Cardiac muscle cell (in vitro differentiated cells and primary cell): ENCODE data around the gene ANO6. TPM values are rescaled to one million over a fixed set of nuclear protein-coding genes. Genes with fewer than 3 reads are reported as not detected.

Source experiments
- DNase-seq, 2 donors: peaks; one replicate each; pipeline versions ENCODE4 v3.0.0 to v3.0.0-alpha.2; 2010 to 2017; ENCODE audit warnings: low read depth in 1 of 2, low spot score in 1 of 2
- H3K27ac ChIP-seq: fragments of 200-600 bp; sonication (generic); 2 replicates; pipeline ENCODE4 v1.5.1; 2016
- H3K27me3 ChIP-seq: fragments of 200-600 bp; sonication (generic); 2 replicates; pipeline ENCODE4 v1.6.0; 2016; ENCODE audit warnings: control low read depth
- H3K36me3 ChIP-seq: fragments of 200-600 bp; sonication (generic); 2 replicates; pipeline ENCODE4 v1.5.1; 2016; ENCODE audit warnings: control low read depth
- H3K4me1 ChIP-seq: fragments of 200-600 bp; sonication (generic); 2 replicates; pipeline ENCODE4 v1.8.1; 2017; ENCODE audit warnings: low read depth, mild to moderate bottlenecking, mixed run types
- H3K4me3 ChIP-seq: fragments of 200-600 bp; sonication (generic); 2 replicates; pipeline ENCODE4 v1.5.1; 2016; ENCODE audit warnings: mild to moderate bottlenecking
- H3K9me3 ChIP-seq: fragments of 200-600 bp; sonication (generic); 2 replicates; pipeline ENCODE4 v1.5.1; 2017; ENCODE audit warnings: low read depth, mild to moderate bottlenecking, control low read depth
- CTCF ChIP-seq: IDR thresholded peaks from 2 replicates; pipeline ENCODE4 v1.5.1; 2012; ENCODE audit warnings: low read depth, mild to moderate bottlenecking, low read length
- polyA plus RNA-seq: library from polyadenylated mRNA; unstranded; fragments of >200 nt; fragmentation: Nextera tagmentation; extraction: Ambion mirVana; gene quantifications from 2 replicates; pipeline ENCODE4 v1.2.1, GENCODE V29; 2016
- total RNA-seq: library from RNA; depleted of rRNA; stranded (reverse); fragments of >200 nt; gene quantifications from 2 replicates; pipeline ENCODE4 v1.2.3, GENCODE V29; 2016

Gene ANO6
- total and polyA plus RNA-seq, 2 experiments from 2014 or later, result 36.0 to 50.8 TPM

GRCh38 chr12:45343269-45344051, 127.6 kb downstream of the ANO6 start:
- peak overlapping the region; percentile 26 for H3K27ac ChIP-seq
- peak in 1 of 2 donors; percentile 34 for DNase-seq
- no peak for TF ChIP-seq CTCF
- peaks cover 20% of the 10 kb centered on the region for H3K4me1 ChIP-seq
- H3K4me3 ChIP-seq, result no peak overlapping the region
- H3K36me3 ChIP-seq, result peaks cover 9% of the 10 kb centered on the region
- no peaks in the 10 kb centered on the region for H3K9me3 ChIP-seq
- H3K27me3 ChIP-seq, result no peaks in the 10 kb centered on the region

- Histone ChIP-seq H3K4me3 (no peak overlapping the region), H3K27me3 (no peaks in the 10 kb centered on the region), H3K9me3 (no peaks in the 10 kb centered on the region), H3K36me3 (peaks cover 26% of the 10 kb centered on the region), H3K27ac (no peak overlapping the region), H3K4me1 (no peaks in the 10 kb centered on the region)
- DNase-seq, result no peak
- no peak for TF ChIP-seq CTCF
Measured at GRCh38 chr12:45348311-45348710, 132.4 kb downstream of the ANO6 start.

- Histone ChIP-seq H3K9me3 (no peaks in the 10 kb centered on the region), H3K4me1 (no peaks in the 10 kb centered on the region), H3K4me3 (no peak overlapping the region), H3K27ac (no peak overlapping the region), H3K27me3 (no peaks in the 10 kb centered on the region), H3K36me3 (peaks cover 26% of the 10 kb centered on the region)
- no peak for TF ChIP-seq CTCF
- DNase-seq, result no peak
Measured at GRCh38 chr12:45348986-45349385, 133.1 kb downstream of the ANO6 start.

GRCh38 chr12:45349916-45350315, 134.0 kb downstream of the ANO6 start:
- Histone ChIP-seq H3K36me3 (peaks cover 26% of the 10 kb centered on the region), H3K4me1 (no peaks in the 10 kb centered on the region), H3K9me3 (no peaks in the 10 kb centered on the region), H3K4me3 (no peak overlapping the region), H3K27ac (no peak overlapping the region), H3K27me3 (no peaks in the 10 kb centered on the region)
- no peak for DNase-seq
- no peak for TF ChIP-seq CTCF

- Histone ChIP-seq H3K27ac (no peak overlapping the region), H3K9me3 (no peaks in the 10 kb centered on the region), H3K36me3 (peaks cover 26% of the 10 kb centered on the region), H3K27me3 (no peaks in the 10 kb centered on the region), H3K4me3 (no peak overlapping the region), H3K4me1 (no peaks in the 10 kb centered on the region)
- TF ChIP-seq CTCF, result no peak
- DNase-seq, result no peak
Measured at GRCh38 chr12:45350861-45351260, 135.0 kb downstream of the ANO6 start.
